Lung (tissue), 12 donors: ENCODE measurements around the gene TMEM135. TPM values are rescaled to one million over a fixed set of nuclear protein-coding genes. Genes with fewer than 3 reads are reported as not detected.
A peak's percentile ranks its signal among the peaks of the same experiment; 100 is the strongest.

ENCODE experiments used
- ATAC-seq: fragments of 200-7000 bp; cut with Tn5 transposase; one replicate; pipeline ENCODE4 v1.9.1; 2020; ENCODE audit warnings: moderate number of reproducible peaks; ENCODE audit not compliant: insufficient read depth, low FRiP score
- DNase-seq, 3 donors: peaks; one replicate each; pipeline ENCODE4 v3.0.0-alpha.2; 2013 to 2017
- H3K27ac ChIP-seq, 2 donors: one replicate each; pipeline ENCODE4 v1.5.1; 2013; ENCODE audit warnings: mild to moderate bottlenecking in 2 of 2, moderate library complexity in 2 of 2, control low read depth in 1 of 2, inconsistent platforms in 1 of 2, low read depth in 1 of 2, low read length in 1 of 2
- H3K27me3 ChIP-seq, 3 donors: one replicate each; pipeline ENCODE4 v1.5.1; 2013; ENCODE audit warnings: low read length in 2 of 3; ENCODE audit not compliant: control insufficient read depth in 3 of 3, insufficient read depth in 3 of 3
- H3K36me3 ChIP-seq, 4 donors: one replicate each; pipeline ENCODE4 v1.5.1; 2013; ENCODE audit warnings: low read length in 4 of 4, mild to moderate bottlenecking in 1 of 4, moderate library complexity in 1 of 4; ENCODE audit not compliant: control insufficient read depth in 4 of 4, insufficient read depth in 4 of 4
- H3K4me1 ChIP-seq, 5 donors: one replicate each; pipeline ENCODE4 v1.5.1; 2013; ENCODE audit warnings: low read length in 5 of 5, mild to moderate bottlenecking in 2 of 5, moderate library complexity in 1 of 5; ENCODE audit not compliant: control insufficient read depth in 5 of 5, insufficient read depth in 5 of 5
- H3K4me3 ChIP-seq: one replicate; pipeline ENCODE4 v1.5.1; 2013; ENCODE audit warnings: mild to moderate bottlenecking, control low read depth, moderate library complexity
- H3K9ac ChIP-seq, 2 donors: one replicate each; pipeline ENCODE4 v1.5.1; 2013; ENCODE audit warnings: low read length in 2 of 2, control low read depth in 1 of 2; ENCODE audit not compliant: insufficient read depth in 1 of 2
- H3K9me3 ChIP-seq, 4 donors: one replicate each; pipeline ENCODE4 v1.5.1; 2013; ENCODE audit warnings: low read length in 3 of 4, mild to moderate bottlenecking in 1 of 4, moderate library complexity in 1 of 4; ENCODE audit not compliant: control insufficient read depth in 4 of 4, insufficient read depth in 3 of 4
- CTCF ChIP-seq: IDR thresholded peaks from 2 replicates; pipeline ENCODE4 v1.5.1; 2012; ENCODE audit warnings: mild to moderate bottlenecking; ENCODE audit errors: control extremely low read depth, extremely low read depth
- WGBS, 2 donors: extraction: QIAGEN DNeasy Blood & Tissue Kit; methylation state at CpG; one replicate each; pipeline ENCODE4 v1.1.7; 2013; 5-methylcytosine and 5-hydroxymethylcytosine counted together
- polyA plus RNA-seq, 2 donors: library from polyadenylated mRNA; stranded (reverse); fragments of 200-250 nt; gene quantifications; one replicate each; pipeline ENCODE4 v1.2.1, GENCODE V29; 2013
- total RNA-seq, 2 donors: library from RNA; depleted of rRNA in 1 of 2; stranded (reverse); fragments of >200 nt in 1 of 2; gene quantifications; one replicate each; pipeline ENCODE4 v1.2.1, GENCODE V29; 2014 to 2021
- donor health status: control.
- donor health status: control.
- donor health status: Bipolar disorder and iron deficiency.
- donor health status: healthy.
- donor health status: DM: yes; HTN: yes; CAD: no.

Gene TMEM135
- total and polyA plus RNA-seq, 4 donors, result 5.9 to 42.0 (median 11.5) TPM

- 72 to 81% methylated on average over 3 of the region's 3 CpGs for WGBS, 2 donors
- Histone ChIP-seq H3K36me3 (no peaks in the 10 kb centered on the region), H3K9me3 (no peaks in the 10 kb centered on the region), H3K27me3 (no peaks in the 10 kb centered on the region), H3K27ac (no peak overlapping the region), H3K9ac (no peak overlapping the region), H3K4me1 (peaks cover 0 to 38% (median 4%) of the 10 kb centered on the region in 5 donors), H3K4me3 (no peak overlapping the region)
- TF ChIP-seq CTCF, result no peak
- ATAC-seq (no peak), DNase-seq (peak in 2 of 3 donors; percentile 83 to 85)
Measured at GRCh38 chr11:87300640-87301380, 263.1 kb downstream of the TMEM135 start.

- no peak for TF ChIP-seq CTCF
- no peaks in the 10 kb centered on the region for H3K27me3 ChIP-seq
- WGBS, 2 donors, result 42 to 64% methylated on average over 2 of the region's 2 CpGs
- H3K9me3 ChIP-seq, result no peaks in the 10 kb centered on the region
- peaks cover 0 to 45% (median 6%) of the 10 kb centered on the region in 5 donors for H3K4me1 ChIP-seq
- DNase-seq (no peak), ATAC-seq (no peak)
- H3K27ac ChIP-seq, result no peak overlapping the region
- H3K4me3 ChIP-seq, result no peak overlapping the region
- no peak overlapping the region for H3K9ac ChIP-seq
- no peaks in the 10 kb centered on the region for H3K36me3 ChIP-seq
Measured at GRCh38 chr11:87301785-87302540, 264.2 kb downstream of the TMEM135 start.

GRCh38 chr11:87304412-87304811, 266.7 kb downstream of the TMEM135 start:
- no peak for TF ChIP-seq CTCF
- DNase-seq, result peak; percentile 28 to 89 (median 87)
- ATAC-seq, result no peak
- Histone ChIP-seq H3K9ac (no peak overlapping the region), H3K4me1 (peaks cover 0 to 44% (median 6%) of the 10 kb centered on the region in 5 donors), H3K27me3 (no peaks in the 10 kb centered on the region), H3K36me3 (no peaks in the 10 kb centered on the region), H3K27ac (no peak overlapping the region), H3K4me3 (no peak overlapping the region), H3K9me3 (no peaks in the 10 kb centered on the region)
- 70 to 86% methylated on average over 1 of the region's 1 CpG for whole genome bisulfite sequencing, 2 donors
